Mesothelial cell of epicardium (in vitro differentiated cells): Measurements from ENCODE around the gene SLFN5. TPM values are rescaled to one million over a fixed set of nuclear protein-coding genes. Genes with fewer than 3 reads are reported as not detected.
A peak's percentile ranks its signal among the peaks of the same experiment; 100 is the strongest.

Source experiments
- DNase-seq, 2 experiments: peaks; one replicate each; pipeline ENCODE4 v3.0.0; 2021; ENCODE audit warnings: low spot score in 2 of 2; ENCODE audit not compliant: unreplicated experiment in 2 of 2
- H3K27ac Mint-ChIP-seq: 2 replicates; pipeline ENCODE4 v1.8.0; 2021; ENCODE audit warnings: mixed read lengths
- H3K27me3 Mint-ChIP-seq: 2 replicates; pipeline ENCODE4 v1.8.0; 2021; ENCODE audit warnings: low read depth, mixed read lengths
- H3K36me3 Mint-ChIP-seq: 2 replicates; pipeline ENCODE4 v1.8.0; 2021; ENCODE audit warnings: mixed read lengths
- H3K4me1 Mint-ChIP-seq: 2 replicates; pipeline ENCODE4 v1.8.0; 2021; ENCODE audit warnings: mixed read lengths
- H3K4me3 Mint-ChIP-seq: 2 replicates; pipeline ENCODE4 v1.8.0; 2021; ENCODE audit warnings: mild to moderate bottlenecking, moderate library complexity, mixed read lengths
- H3K9me3 Mint-ChIP-seq: 2 replicates; pipeline ENCODE4 v1.8.0; 2021; ENCODE audit warnings: mixed read lengths
- CTCF ChIP-seq: fragments of 200-600 bp; sonication (generic); IDR thresholded peaks from one replicate; pipeline ENCODE4 v1.5.0; 2021; ENCODE audit warnings: antibody characterized with exemption; ENCODE audit not compliant: unreplicated experiment
- total RNA-seq: library from RNA; stranded (reverse); gene quantifications from 3 replicates; pipeline ENCODE4 v1.2.1, GENCODE V29; 2021

Gene SLFN5
- total RNA-seq, 1 donor from 2014 or later = 50.0 TPM

DNA sequence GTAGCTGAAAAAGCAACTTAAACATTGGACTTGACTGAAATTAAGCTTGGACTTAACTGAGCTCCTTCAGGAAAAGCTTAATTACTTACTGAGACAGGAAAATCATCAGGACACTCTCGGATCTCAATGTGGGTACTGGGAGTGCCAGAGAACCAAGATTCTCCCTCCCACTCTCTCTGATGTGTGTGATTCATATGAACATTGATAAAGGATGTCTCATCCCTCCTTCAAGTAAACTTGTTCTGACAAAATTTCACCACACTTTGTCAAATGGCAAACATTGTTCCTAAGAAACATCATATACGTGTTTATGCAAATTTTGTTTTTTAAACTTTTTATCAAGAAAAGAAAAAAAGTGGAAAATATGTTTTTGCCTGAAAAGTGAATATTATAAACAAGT, 4.1 kb upstream of the SLFN5 start:
- no peaks in the 10 kb centered on the region for H3K36me3 Mint-ChIP-seq
- no peak overlapping the region for H3K27ac Mint-ChIP-seq
- H3K4me1 Mint-ChIP-seq = peaks cover 19% of the 10 kb centered on the region
- peaks cover 17% of the 10 kb centered on the region for H3K9me3 Mint-ChIP-seq
- peaks cover 7% of the 10 kb centered on the region for H3K27me3 Mint-ChIP-seq
- no peak overlapping the region for H3K4me3 Mint-ChIP-seq
- DNase-seq = no peak
- no peak for TF ChIP-seq CTCF

DNA sequence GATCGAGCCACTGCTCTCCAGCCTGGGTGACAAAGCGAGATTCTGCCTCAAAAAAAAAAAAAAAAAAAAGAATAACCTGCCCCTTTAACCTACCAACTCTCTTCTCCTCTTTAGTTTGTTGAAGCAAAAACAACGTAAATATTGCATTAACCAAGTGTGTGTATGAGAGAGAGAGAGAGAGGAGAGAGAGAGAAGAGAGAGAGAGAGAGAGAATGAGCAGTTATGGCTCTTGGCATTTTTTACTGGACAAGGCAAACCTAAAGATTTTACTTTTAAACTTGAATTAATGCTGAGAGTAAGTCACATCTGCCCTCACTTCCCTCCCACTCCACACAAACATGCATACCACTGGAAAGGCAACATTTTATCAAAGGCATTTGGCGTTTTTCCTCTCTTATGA, 3.0 kb upstream of the SLFN5 start:
- no peak for TF ChIP-seq CTCF
- DNase-seq = no peak
- Mint-ChIP-seq H3K4me3 (peak overlapping the region; percentile 20), H3K4me1 (peaks cover 29% of the 10 kb centered on the region), H3K27me3 (peaks cover 6% of the 10 kb centered on the region), H3K9me3 (peaks cover 15% of the 10 kb centered on the region), H3K36me3 (no peaks in the 10 kb centered on the region), H3K27ac (peak overlapping the region; percentile 74)

DNA sequence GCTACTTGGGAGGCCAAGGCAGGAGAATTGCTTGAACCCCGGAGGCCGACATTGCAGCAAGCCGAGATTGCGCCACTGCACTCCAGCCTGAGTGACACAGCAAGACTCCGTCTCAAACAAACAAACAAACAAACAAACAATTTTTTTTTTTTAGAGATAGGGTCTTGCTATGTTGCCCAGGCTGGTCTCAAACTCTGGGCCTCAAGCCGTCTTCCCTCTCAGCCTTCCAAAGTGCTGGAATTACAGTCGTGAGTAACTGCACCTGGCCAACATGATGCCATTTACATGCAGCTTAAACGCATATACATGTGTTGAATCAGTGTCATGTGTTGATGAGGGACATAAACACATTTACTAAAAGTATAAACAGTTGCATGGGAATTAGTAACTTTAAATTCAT, 2.0 kb upstream of the SLFN5 start:
- peaks cover 9% of the 10 kb centered on the region for H3K9me3 Mint-ChIP-seq
- no peak overlapping the region for H3K27ac Mint-ChIP-seq
- peaks cover 38% of the 10 kb centered on the region for H3K4me1 Mint-ChIP-seq
- no peaks in the 10 kb centered on the region for H3K27me3 Mint-ChIP-seq
- no peaks in the 10 kb centered on the region for H3K36me3 Mint-ChIP-seq
- H3K4me3 Mint-ChIP-seq = no peak overlapping the region
- no peak for TF ChIP-seq CTCF
- DNase-seq = no peak

DNA sequence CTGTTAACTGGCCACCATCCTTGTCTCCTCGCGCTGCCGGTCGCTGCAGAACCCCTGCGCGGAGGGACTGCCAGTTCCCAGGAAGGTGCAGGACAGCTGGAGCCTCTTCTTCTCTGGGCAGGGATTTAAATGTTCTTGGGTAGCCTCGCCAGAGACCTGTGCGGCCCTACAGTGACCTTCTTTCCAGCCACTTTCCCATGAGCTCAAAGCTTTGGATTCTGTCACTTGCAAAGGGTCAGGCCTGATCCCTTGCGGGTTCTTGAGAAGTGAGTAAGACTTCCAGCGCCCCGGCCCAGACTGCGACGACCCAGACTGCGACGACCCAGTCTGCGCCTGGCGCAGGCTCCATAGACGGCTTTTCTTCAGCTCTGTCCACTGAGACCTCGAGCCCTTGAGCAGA, 1.4 kb upstream of the SLFN5 start:
- no peak for TF ChIP-seq CTCF
- DNase-seq = no peak
- H3K27ac Mint-ChIP-seq = peak overlapping the region; percentile 97
- no peaks in the 10 kb centered on the region for H3K27me3 Mint-ChIP-seq
- H3K4me1 Mint-ChIP-seq = peaks cover 38% of the 10 kb centered on the region
- no peaks in the 10 kb centered on the region for H3K36me3 Mint-ChIP-seq
- peaks cover 5% of the 10 kb centered on the region for H3K9me3 Mint-ChIP-seq
- peak overlapping the region; percentile 94 for H3K4me3 Mint-ChIP-seq

DNA sequence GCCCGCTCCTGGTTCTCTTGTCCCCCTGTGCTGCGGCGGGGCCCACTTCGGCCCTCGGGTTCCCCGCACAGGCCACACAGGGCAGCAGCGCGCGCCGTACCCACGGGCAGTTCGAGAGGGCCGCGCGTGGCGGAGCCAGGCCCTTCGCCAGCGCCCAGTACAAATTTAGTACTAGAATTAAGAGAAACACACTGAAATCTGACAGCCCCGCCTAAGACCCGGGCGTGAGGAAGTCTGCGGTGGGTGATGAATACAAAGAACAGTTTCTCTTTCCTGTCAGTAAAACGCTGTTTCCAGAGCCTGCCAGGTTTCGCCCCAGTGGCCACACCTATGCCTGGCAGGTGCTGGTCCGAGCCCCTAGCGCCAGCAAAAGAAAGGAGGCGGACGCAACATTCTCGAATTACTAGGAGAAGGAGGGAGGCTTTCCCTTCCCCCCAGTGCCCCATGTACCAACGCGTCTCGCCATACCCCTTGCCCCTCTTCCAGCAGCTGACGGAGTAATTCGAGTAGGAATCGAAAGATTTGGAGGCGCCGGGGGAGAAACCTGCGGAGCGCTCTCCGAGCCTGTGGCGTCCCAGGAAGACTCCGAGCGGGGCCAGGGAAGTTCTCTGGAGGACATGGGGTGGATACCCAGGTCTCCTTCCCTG, 591 bp upstream of the SLFN5 start:
- Mint-ChIP-seq H3K9me3 (no peaks in the 10 kb centered on the region), H3K27me3 (no peaks in the 10 kb centered on the region), H3K4me1 (peaks cover 42% of the 10 kb centered on the region), H3K36me3 (no peaks in the 10 kb centered on the region), H3K4me3 (peak overlapping the region; percentile 94), H3K27ac (peak overlapping the region; percentile 97)
- TF ChIP-seq CTCF = peak; percentile 17
- peak; percentile 31 to 67 for DNase-seq
